SU-DHL-6 (cell line): ENCODE measurements around the gene TMLHE.

Experiments used
- CTCF ChIP-seq: fragments of 200-600 bp; sonication (generic); IDR thresholded peaks from one replicate; pipeline ENCODE4 v1.5.1; 2017; ENCODE audit warnings: antibody characterized with exemption, mild to moderate bottlenecking, low read length, moderate library complexity; ENCODE audit not compliant: insufficient read depth, poor library complexity, severe bottlenecking
- EZH2phosphoT487 ChIP-seq: fragments of 200-600 bp; sonication (generic), shearing (Covaris generic); conservative IDR thresholded peaks from 2 replicates; pipeline ENCODE4 v1.6.1; 2018; ENCODE audit warnings: mild to moderate bottlenecking, antibody characterized with exemption, low read length, moderate library complexity, mixed read lengths

- TF ChIP-seq CTCF (no peak), EZH2phosphoT487 (no peak)
These were observed 20.4 kb downstream of the TMLHE start for GRCh38 chrX:155592331-155592730.
